HG03060 (cell line): Measurements from ENCODE around the gene DERA.
"Not testable (repeated sequence)": the region's sequence is repeated elsewhere in the genome, so short reads cannot be mapped to it uniquely, and the experiment has no call there.

ENCODE experiments used
- ATAC-seq: cut with Tn5 transposase; IDR thresholded peaks from one replicate; pipeline ENCODE4 v1.9.1; 2021; ENCODE audit warnings: low read depth, moderate number of reproducible peaks; ENCODE audit not compliant: unreplicated experiment

Gene DERA

GRCh38 chr12:15956413-15957185, 45.5 kb downstream of the DERA start:
- no peak for ATAC-seq

- no peak for ATAC-seq
Measured at GRCh38 chr12:15962760-15963159, 51.6 kb downstream of the DERA start.

- ATAC-seq = no peak
Measured at GRCh38 chr12:15963271-15963670, 52.1 kb downstream of the DERA start.

- no peak for ATAC-seq
Measured at GRCh38 chr12:15966426-15966825, 55.3 kb downstream of the DERA start.

GRCh38 chr12:15967053-15967452, 55.9 kb downstream of the DERA start:
- ATAC-seq = not testable (repeated sequence)

- no peak for ATAC-seq
Measured at GRCh38 chr12:15971211-15971610, 60.1 kb downstream of the DERA start.

GRCh38 chr12:15972894-15973293, 61.8 kb downstream of the DERA start:
- no peak for ATAC-seq

- ATAC-seq = no peak
Measured at GRCh38 chr12:15977999-15978951, 67.1 kb downstream of the DERA start.

- ATAC-seq = no peak
Measured at GRCh38 chr12:15979096-15980092, 68.3 kb downstream of the DERA start.

GRCh38 chr12:15982071-15982470, 70.9 kb downstream of the DERA start:
- ATAC-seq = no peak

- no peak for ATAC-seq
Measured at GRCh38 chr12:15982471-15982870, 71.3 kb downstream of the DERA start.

GRCh38 chr12:15982921-15983320, 71.8 kb downstream of the DERA start:
- no peak for ATAC-seq

- no peak for ATAC-seq
Measured at GRCh38 chr12:15984097-15984800, 73.1 kb downstream of the DERA start.

- no peak for ATAC-seq
Measured at GRCh38 chr12:15984963-15985362, 73.8 kb downstream of the DERA start.

GRCh38 chr12:15987696-15988095, 76.6 kb downstream of the DERA start:
- no peak for ATAC-seq

- no peak for ATAC-seq
Measured at GRCh38 chr12:15988983-15989755, 78.0 kb downstream of the DERA start.

- no peak for ATAC-seq
Measured at GRCh38 chr12:15995801-15996200, 84.7 kb downstream of the DERA start.

GRCh38 chr12:15996254-15996653, 85.1 kb downstream of the DERA start:
- no peak for ATAC-seq

- ATAC-seq = no peak
Measured at GRCh38 chr12:15996948-15997347, 85.8 kb downstream of the DERA start.
